RWPE1 (cell line): ENCODE data around the gene CCDC136.

ENCODE experiments used
- CTCF ChIA-PET: fragments of 350-600 bp; sonication (Branson Sonifier 250); formaldehyde crosslinking; extraction: SDS; loops from one replicate; lab custom pipeline; 2021; lab: Yijun Ruan, JAX
- POLR2A ChIA-PET: fragments of 400-600 bp; formaldehyde crosslinking; extraction: SDS; loops from one replicate; lab custom pipeline; 2020; ENCODE audit warnings: antibody characterized with exemption; ENCODE audit not compliant: low non-redundant PET; lab: Yijun Ruan, JAX
- DNase-seq: peaks from one replicate; pipeline ENCODE4 v3.0.0; 2012; ENCODE audit warnings: low spot score
- H3K27ac ChIP-seq: fragments of 450-650 bp; 2 replicates; pipeline ENCODE4 v1.5.1; 2017
- CTCF ChIP-seq: fragments of 450-650 bp; conservative IDR thresholded peaks from 2 replicates; pipeline ENCODE4 v1.5.1; 2017; ENCODE audit warnings: low read depth, mild to moderate bottlenecking

The CCDC136 gene

DNA sequence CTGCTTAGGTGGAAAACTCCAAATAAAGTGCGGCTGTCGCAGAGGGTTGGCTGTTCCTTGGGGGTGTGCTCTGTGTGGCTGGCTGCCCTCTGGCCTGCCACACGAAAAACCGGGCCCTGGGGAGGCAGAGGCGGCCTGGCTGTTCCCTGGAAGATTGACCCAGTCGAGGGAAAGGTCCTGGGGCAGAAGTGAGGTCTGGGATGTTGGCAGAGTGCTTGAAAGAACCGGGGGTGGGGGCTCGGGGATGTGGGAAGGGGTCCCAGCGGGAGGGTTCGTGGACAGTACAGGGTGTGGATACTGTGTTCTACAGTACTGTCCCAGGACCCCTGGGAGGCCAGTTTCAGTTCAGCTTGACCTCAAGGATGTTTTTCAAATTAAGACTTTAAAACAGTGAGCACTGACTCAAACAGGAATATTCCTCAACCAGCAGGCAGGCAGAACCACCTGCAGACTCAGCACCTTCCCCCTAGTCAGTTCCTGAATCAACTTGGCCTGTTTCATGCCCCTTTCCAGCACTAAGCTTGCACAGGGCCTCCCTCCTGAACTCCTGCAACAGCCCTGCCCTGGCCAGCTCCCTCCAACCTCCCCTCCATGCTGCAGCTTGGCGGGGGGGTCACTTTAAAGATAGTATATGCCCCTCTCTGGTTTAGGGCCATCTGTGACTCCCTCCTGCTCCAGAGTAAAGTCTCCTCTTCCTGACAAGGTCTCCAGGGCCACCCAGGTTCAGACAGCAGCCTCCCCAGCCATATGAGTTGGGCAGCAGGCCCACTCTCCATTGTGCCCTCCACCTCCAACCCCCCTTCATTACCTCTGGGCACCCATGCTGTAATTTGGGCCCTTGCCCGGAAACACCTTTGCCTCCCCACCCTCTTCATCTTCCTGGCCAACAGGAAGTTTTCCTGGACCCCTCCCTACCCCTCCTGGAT lies 67.7 kb downstream of the CCDC136 start:
- DNase-seq: no peak
- peak overlapping the region; percentile 23 for H3K27ac ChIP-seq
- no peak for TF ChIP-seq CTCF
- CTCF ChIA-PET: interaction anchor here (0.8 kb wide), 1 partner anchor 232 kb away, joined by 5 read pairs; no protein-coding TSS in a partner anchor
- POLR2A ChIA-PET: no interaction called here

DNA sequence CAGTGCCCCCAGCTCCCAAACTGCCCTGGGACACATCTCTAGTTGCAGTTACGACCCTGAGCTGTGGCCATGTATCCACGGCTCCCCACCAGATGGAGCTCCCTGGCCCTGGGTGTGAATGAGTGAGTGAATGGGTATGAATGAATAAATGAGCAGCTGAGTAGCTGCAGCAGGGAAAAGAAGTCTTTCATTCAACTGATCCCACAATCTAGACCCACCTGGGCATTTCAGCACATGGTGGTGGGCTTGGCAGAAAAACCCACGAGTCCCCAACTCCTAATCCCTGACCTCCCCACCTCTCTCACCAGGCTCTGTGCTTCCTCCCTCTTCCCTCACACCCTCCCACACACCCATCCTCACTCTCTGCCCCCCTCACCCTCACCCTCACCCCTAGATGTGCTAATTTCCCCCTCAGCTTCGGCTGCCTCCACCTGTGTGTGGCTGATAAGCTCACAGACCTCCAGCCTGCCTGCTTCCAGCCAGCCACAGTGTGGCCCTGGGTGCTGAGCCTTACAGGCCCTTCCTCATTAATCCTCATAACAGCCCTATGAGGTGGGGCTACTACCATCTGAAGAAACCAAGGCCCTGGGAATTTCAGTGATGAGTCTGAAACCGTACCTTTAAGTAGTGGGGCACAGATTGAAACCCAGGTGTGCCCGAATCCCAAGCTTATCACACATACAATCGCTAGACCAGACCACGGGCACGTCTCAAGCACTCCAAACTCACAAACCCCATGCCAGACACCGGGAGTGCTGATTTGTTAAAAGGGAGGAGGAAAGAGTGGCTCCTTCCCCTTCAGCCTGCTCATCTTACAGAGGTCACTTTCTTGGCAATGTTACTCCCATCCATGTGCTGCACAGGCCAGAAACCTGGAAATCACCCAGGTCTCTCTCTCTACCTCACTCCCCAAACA lies 68.6 kb downstream of the CCDC136 start:
- H3K27ac ChIP-seq: no peak overlapping the region
- CTCF ChIA-PET: interaction anchor here (0.8 kb wide), 1 partner anchor 231 kb away, joined by 5 read pairs; no protein-coding TSS in a partner anchor
- TF ChIP-seq CTCF: no peak
- DNase-seq: no peak
- POLR2A ChIA-PET: no interaction called here

GRCh38 chr7:128861957-128862570 lies 70.3 kb downstream of the CCDC136 start:
- POLR2A ChIA-PET: no interaction called here
- TF ChIP-seq CTCF: no peak
- DNase-seq: no peak
- peak overlapping the region; percentile 76 for H3K27ac ChIP-seq
- CTCF ChIA-PET: interaction anchor here (1.2 kb wide), 1 partner anchor 22 kb away, joined by 3 read pairs; no protein-coding TSS in a partner anchor

DNA sequence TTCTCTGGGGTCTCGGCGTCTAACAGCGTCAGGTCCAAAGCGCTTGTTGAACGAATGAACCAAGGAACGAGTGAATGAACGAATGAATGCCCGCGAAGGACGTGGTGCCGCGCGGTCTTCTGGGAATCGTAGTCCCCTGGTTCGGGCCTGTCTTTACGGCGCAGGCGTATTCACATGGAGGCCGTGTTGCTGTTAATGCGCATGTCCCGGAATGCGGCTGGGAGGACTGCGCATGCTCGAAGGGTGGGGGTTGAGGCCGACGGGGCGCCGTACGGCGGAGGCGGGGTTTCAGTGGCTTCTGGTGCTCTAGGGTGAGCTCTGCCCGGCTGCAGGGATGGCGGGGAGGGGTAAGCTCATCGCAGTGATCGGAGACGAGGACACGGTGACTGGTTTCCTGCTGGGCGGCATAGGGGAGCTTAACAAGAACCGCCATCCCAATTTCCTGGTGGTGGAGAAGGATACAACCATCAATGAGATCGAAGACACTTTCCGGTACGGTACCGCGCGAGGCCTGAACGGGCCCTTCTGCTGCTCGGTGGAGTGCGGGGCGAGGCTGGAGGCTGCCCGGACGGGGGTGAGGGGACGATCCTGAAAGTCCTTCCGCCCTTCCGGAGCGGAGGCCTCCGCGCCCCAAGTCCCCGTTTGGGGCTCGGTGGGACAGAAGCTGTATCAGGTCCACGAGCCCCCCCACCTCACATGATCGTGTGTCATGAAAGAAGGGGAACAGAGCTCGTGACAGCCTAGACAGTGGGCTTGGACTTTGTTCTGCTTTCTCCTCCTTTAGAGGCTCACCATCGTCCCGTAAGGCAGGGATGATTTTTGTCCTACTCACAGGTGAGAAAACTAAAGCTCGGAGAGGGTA lies 71.0 kb downstream of the CCDC136 start, which contains the start of gene ATP6V1F:
Gene ATP6V1F, plus strand, starts transcription at position 286 of the 862 bp plus-strand sequence. Its CDS starts 49 bp downstream, at position 335.
- DNase-seq: peak; percentile 99
- ChIA-PET POLR2A (no interaction called here), CTCF (interaction anchor here (1.2 to 1.5 kb wide), 2 partner anchors 21 to 229 kb away, joined by 3 to 5 read pairs; no protein-coding TSS in a partner anchor)
- H3K27ac ChIP-seq: peak within 1 kb of the TSS; percentile 76
- no peak for TF ChIP-seq CTCF

DNA sequence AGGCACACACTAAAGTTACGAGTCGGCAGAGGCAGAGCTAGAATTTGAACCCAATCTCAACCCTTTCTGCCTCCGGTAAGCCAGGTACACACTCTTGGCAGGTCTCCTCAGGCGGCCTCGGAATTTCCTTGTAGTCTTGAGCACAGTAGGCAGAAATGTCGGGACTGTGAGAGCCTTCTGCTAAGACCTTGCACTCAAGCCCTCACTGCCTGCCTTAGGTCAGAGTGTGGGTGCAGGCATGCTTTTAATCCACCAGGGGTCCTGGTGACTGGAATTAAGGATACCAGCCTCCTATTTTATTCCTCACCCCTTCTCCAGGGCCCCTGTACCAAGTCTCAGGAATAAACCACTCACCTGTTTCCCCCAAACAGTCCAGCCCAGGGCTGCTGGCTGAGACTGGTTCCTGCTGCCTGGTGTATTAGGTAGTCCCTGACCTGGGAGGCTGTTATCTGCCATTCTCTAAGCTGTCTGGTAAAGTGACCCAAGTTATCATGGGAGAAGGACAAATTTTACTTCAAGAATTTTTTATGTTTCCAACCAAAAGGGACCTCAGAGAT lies 71.7 kb downstream of the CCDC136 start:
- H3K27ac ChIP-seq: peak overlapping the region; percentile 76
- peak; percentile 77 for TF ChIP-seq CTCF
- CTCF ChIA-PET: interaction anchor here (0.6 to 1.5 kb wide), 5 partner anchors 17 to 228 kb away, joined by 3 to 5 read pairs (median 4); no protein-coding TSS in a partner anchor
- POLR2A ChIA-PET: no interaction called here
- peak; percentile 70 for DNase-seq
